ENCODE results near the gene DENND1A.

Gene DENND1A

GRCh38 chr9:123722378-123722777 lies 207.5 kb downstream of the DENND1A start:
- DNase-seq = no peak

GRCh38 chr9:123718188-123718587 lies 211.7 kb downstream of the DENND1A start:
- DNase-seq = no peak

GRCh38 chr9:123717581-123718175 lies 212.2 kb downstream of the DENND1A start:
- no peak for DNase-seq

- DNase-seq = no peak
Observed at GRCh38 chr9:123716339-123716945, 213.5 kb downstream of the DENND1A start.

GRCh38 chr9:123715258-123715657 lies 214.7 kb downstream of the DENND1A start:
- no peak for DNase-seq

- DNase-seq = no peak
Observed at GRCh38 chr9:123713282-123713681, 216.6 kb downstream of the DENND1A start.

GRCh38 chr9:123712399-123712798 lies 217.5 kb downstream of the DENND1A start:
- DNase-seq = no peak

- no peak for DNase-seq
Observed at GRCh38 chr9:123710299-123710698, 219.6 kb downstream of the DENND1A start.

GRCh38 chr9:123702483-123702882 lies 227.4 kb downstream of the DENND1A start:
- DNase-seq = no peak

GRCh38 chr9:123697686-123698085 lies 232.2 kb downstream of the DENND1A start:
- no peak for DNase-seq

GRCh38 chr9:123696476-123696875 lies 233.4 kb downstream of the DENND1A start:
- DNase-seq = no peak

- no peak for DNase-seq
Observed at GRCh38 chr9:123695386-123695785, 234.5 kb downstream of the DENND1A start.

- no peak for DNase-seq
Observed at GRCh38 chr9:123691765-123692303, 238.1 kb downstream of the DENND1A start.

- no peak for DNase-seq
Observed at GRCh38 chr9:123689701-123690428, 240.1 kb downstream of the DENND1A start.

GRCh38 chr9:123687246-123687751 lies 242.6 kb downstream of the DENND1A start:
- no peak for DNase-seq

GRCh38 chr9:123686829-123687192 lies 243.1 kb downstream of the DENND1A start:
- no peak for DNase-seq

- no peak for DNase-seq
Observed at GRCh38 chr9:123686131-123686828, 243.6 kb downstream of the DENND1A start.

- DNase-seq = no peak
Observed at GRCh38 chr9:123685489-123686083, 244.3 kb downstream of the DENND1A start.

- DNase-seq = no peak
Observed at GRCh38 chr9:123684393-123685149, 245.4 kb downstream of the DENND1A start.

GRCh38 chr9:123682746-123683145 lies 247.2 kb downstream of the DENND1A start:
- no peak for DNase-seq

- no peak for DNase-seq
Observed at GRCh38 chr9:123680352-123680751, 249.6 kb downstream of the DENND1A start.
